Activated T-helper 2 cell treated with anti-CD3 and anti-CD28 coated beads, Interferon-gamma antibody, Interleukin-2, Interleukin-4, amounts not matched to agents 10 μg/mL and 5 μg/mL and 100 μg/mL, durations not matched to agents 14 hours and 24 hours and 36 hours (primary cell): ENCODE measurements around the gene DUSP3. TPM values are rescaled to one million over a fixed set of nuclear protein-coding genes. Genes with fewer than 3 reads are reported as not detected.
"Not testable (repeated sequence)": the region's sequence is repeated elsewhere in the genome, so short reads cannot be mapped to it uniquely, and the experiment has no call there.

Experiments
- DNase-seq: peaks from one replicate; pipeline ENCODE4 v3.0.0; 2021; ENCODE audit warnings: low spot score
- H3K27ac Mint-ChIP-seq: one replicate; pipeline ENCODE4 v1.8.0; 2021; ENCODE audit warnings: mixed read lengths
- H3K27me3 Mint-ChIP-seq: one replicate; pipeline ENCODE4 v1.8.0; 2021; ENCODE audit warnings: low read depth, mixed read lengths
- H3K36me3 Mint-ChIP-seq: one replicate; pipeline ENCODE4 v1.8.0; 2021; ENCODE audit warnings: low read depth, mixed read lengths
- H3K4me1 Mint-ChIP-seq: one replicate; pipeline ENCODE4 v1.8.0; 2021; ENCODE audit warnings: low read depth, mixed read lengths
- H3K4me3 Mint-ChIP-seq: one replicate; pipeline ENCODE4 v1.8.0; 2021; ENCODE audit warnings: low read depth, mild to moderate bottlenecking, moderate library complexity, mixed read lengths
- H3K9me3 Mint-ChIP-seq: one replicate; pipeline ENCODE4 v1.8.0; 2021; ENCODE audit warnings: mixed read lengths
- intact Hi-C: fragments of 100-400 bp; cut with micrococcal nuclease; formaldehyde crosslinking; loops from one replicate; pipeline ENCODE4 v1.15.1; 2023
- total RNA-seq: library from RNA; stranded (reverse); gene quantifications from 2 replicates; pipeline ENCODE4 v1.2.3, GENCODE V29; 2022

The DUSP3 gene
- total RNA-seq, 1 donor from 2014 or later = 14.8 TPM

DNA sequence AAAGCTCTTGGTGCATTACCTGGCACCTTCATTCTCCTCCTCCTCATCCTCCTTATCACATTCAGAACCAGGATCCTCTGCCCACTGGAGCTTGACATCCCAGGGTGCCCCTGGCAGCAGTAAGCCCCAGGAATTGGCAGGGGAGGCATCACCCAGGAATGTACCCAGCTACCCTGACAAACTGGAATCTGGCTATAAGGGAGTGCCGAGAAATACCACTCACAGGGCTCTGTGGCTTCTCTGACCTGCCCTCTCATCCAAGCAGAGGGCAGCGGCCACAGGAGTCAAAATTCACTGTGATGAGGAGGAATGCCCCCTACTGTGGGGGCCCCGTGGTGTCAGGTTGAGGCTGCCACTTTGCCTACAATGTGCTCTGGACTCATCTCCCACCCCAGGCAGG is 34.6 kb upstream of the DUSP3 start:
- no peaks in the 10 kb centered on the region for H3K4me1 Mint-ChIP-seq
- H3K4me3 Mint-ChIP-seq = no peak overlapping the region
- no peaks in the 10 kb centered on the region for H3K36me3 Mint-ChIP-seq
- intact Hi-C loops = no loop called here
- H3K27ac Mint-ChIP-seq = no peak overlapping the region
- peaks cover 10% of the 10 kb centered on the region for H3K27me3 Mint-ChIP-seq
- DNase-seq = no peak
- H3K9me3 Mint-ChIP-seq = no peaks in the 10 kb centered on the region

DNA sequence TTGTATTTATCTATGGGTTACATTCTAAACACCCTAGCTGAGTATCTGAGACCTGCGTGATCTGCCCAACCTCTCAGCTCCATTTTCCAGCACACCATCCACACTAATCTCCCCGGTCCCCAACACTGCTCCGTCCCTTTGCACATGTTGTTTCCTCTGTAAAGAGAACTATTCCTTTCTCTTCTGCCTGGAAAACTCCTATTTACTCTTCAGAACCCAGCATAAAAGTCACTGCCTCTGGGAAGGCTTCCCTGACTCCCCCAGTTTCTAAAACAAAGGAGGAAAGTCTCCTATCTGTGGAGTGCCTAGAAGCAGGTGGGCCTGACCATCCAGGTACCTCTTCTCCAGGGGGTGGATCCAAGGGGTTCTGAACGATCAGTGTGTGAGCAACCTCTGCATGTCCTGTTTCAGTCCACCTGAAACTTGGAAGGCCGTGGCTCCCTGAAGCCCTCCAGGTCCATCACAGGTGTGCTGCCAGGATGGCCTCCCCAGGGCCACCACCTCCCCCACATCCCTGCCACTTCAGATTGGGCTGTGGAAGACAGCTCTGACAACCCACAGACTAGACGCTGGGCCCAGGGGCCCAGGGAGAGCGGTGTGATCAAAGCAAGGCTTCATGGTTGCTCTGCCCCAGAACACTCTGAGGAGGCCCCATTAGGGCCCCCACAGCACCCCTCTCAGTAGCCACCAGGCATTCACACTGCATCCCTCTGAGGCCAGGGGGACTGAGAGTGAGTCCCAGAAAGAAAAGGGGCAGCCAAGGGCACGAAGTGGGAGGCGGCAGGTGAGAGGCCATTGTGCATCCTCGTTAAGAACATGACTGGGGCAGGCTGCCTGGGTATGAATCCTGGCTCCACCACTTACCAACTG is 33.9 kb upstream of the DUSP3 start:
- H3K27me3 Mint-ChIP-seq = peaks cover 10% of the 10 kb centered on the region
- no peaks in the 10 kb centered on the region for H3K4me1 Mint-ChIP-seq
- H3K27ac Mint-ChIP-seq = no peak overlapping the region
- no peaks in the 10 kb centered on the region for H3K9me3 Mint-ChIP-seq
- H3K36me3 Mint-ChIP-seq = no peaks in the 10 kb centered on the region
- intact Hi-C loops = no loop called here
- DNase-seq = no peak
- H3K4me3 Mint-ChIP-seq = no peak overlapping the region

- intact Hi-C loops = no loop called here
- Mint-ChIP-seq H3K4me3 (no peak overlapping the region), H3K4me1 (no peaks in the 10 kb centered on the region), H3K27me3 (peaks cover 10% of the 10 kb centered on the region), H3K27ac (no peak overlapping the region), H3K36me3 (no peaks in the 10 kb centered on the region), H3K9me3 (no peaks in the 10 kb centered on the region)
- no peak for DNase-seq
These were observed 32.0 kb upstream of the DUSP3 start for GRCh38 chr17:43810823-43811222.

DNA sequence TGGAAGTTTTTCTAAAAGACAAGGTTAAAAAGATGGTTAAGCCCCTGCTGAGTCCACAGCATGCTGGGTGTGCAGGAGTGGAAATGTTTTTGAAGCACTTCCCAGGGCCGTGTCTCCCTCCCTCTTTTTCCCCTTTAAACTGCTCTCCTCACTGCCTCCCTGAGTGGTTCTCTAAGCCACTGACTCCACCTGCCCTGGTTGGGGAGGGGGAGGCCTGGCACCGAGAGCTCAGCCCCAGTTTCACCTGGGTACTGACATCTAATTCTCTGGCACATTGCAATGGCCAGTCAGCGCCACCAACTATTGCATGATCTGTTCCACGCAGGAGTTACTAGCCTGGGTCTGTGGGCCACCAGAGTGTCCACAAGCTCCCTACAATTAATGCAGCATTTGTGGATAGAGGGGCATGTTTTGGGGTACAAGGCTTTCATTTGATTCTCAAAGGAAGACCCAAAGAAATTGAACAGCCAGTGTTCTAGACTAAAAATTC is 31.5 kb upstream of the DUSP3 start:
- DNase-seq = no peak
- no peak overlapping the region for H3K4me3 Mint-ChIP-seq
- no peaks in the 10 kb centered on the region for H3K36me3 Mint-ChIP-seq
- H3K4me1 Mint-ChIP-seq = no peaks in the 10 kb centered on the region
- no peaks in the 10 kb centered on the region for H3K9me3 Mint-ChIP-seq
- intact Hi-C loops = no loop called here
- H3K27me3 Mint-ChIP-seq = peaks cover 10% of the 10 kb centered on the region
- H3K27ac Mint-ChIP-seq = no peak overlapping the region

GRCh38 chr17:43809121-43809520 is 30.3 kb upstream of the DUSP3 start:
- Mint-ChIP-seq H3K4me3 (no peak overlapping the region), H3K27me3 (peaks cover 14% of the 10 kb centered on the region), H3K27ac (no peak overlapping the region), H3K9me3 (no peaks in the 10 kb centered on the region), H3K4me1 (no peaks in the 10 kb centered on the region), H3K36me3 (no peaks in the 10 kb centered on the region)
- intact Hi-C loops = no loop called here
- DNase-seq = no peak

- Mint-ChIP-seq H3K9me3 (no peaks in the 10 kb centered on the region), H3K36me3 (no peaks in the 10 kb centered on the region), H3K27me3 (peaks cover 25% of the 10 kb centered on the region), H3K4me1 (no peaks in the 10 kb centered on the region), H3K4me3 (no peak overlapping the region), H3K27ac (no peak overlapping the region)
- DNase-seq = no peak
- intact Hi-C loops = no loop called here
These were observed 29.3 kb upstream of the DUSP3 start for GRCh38 chr17:43808076-43808475.

GRCh38 chr17:43805117-43805516 is 26.3 kb upstream of the DUSP3 start:
- DNase-seq = no peak
- intact Hi-C loops = no loop called here
- no peaks in the 10 kb centered on the region for H3K9me3 Mint-ChIP-seq
- H3K4me1 Mint-ChIP-seq = no peaks in the 10 kb centered on the region
- H3K36me3 Mint-ChIP-seq = no peaks in the 10 kb centered on the region
- H3K27me3 Mint-ChIP-seq = peaks cover 26% of the 10 kb centered on the region
- H3K4me3 Mint-ChIP-seq = no peak overlapping the region
- H3K27ac Mint-ChIP-seq = no peak overlapping the region

DNA sequence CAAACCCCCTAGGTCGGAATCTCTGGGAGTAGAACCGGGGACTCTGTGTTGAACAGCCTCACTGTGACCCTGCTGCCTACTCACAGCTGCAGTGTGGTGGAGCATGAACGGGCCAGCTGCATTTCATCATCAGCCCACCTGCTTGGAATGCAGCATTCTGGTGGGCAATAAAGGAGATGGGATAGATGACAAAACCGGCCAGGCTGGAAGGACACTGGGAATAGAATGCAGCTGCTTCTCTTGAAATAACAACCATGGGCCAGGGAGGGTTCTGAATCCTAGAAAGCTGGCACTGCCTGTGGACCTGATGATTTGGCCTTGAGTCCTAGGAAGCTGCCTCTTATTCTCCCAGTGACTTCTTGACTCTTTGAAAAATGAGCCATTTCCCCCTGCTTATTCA is 25.0 kb upstream of the DUSP3 start:
- intact Hi-C loops = no loop called here
- H3K27ac Mint-ChIP-seq = no peak overlapping the region
- H3K36me3 Mint-ChIP-seq = no peaks in the 10 kb centered on the region
- DNase-seq = no peak
- H3K9me3 Mint-ChIP-seq = no peaks in the 10 kb centered on the region
- no peaks in the 10 kb centered on the region for H3K4me1 Mint-ChIP-seq
- H3K4me3 Mint-ChIP-seq = no peak overlapping the region
- H3K27me3 Mint-ChIP-seq = peaks cover 28% of the 10 kb centered on the region

DNA sequence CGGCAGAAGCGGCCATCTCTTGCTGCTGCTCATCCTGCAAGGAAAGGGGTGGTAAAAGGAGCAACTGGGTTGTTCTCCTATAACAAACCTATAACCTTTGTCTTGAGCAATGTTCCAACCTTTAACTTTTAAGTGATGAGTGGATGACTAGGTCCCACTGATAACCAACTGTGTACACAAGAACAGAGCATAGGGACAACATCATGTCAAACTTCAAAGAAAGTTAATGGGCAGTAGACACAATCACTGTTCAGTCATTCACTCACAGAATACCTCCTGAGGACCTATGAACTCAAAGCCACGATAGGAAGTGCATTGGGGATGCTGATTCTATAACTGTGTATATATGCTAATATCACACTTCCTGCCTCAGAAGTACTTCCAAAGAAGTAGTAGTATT is 23.1 kb upstream of the DUSP3 start:
- Mint-ChIP-seq H3K4me3 (no peak overlapping the region), H3K4me1 (no peaks in the 10 kb centered on the region), H3K27ac (no peak overlapping the region), H3K9me3 (no peaks in the 10 kb centered on the region), H3K36me3 (no peaks in the 10 kb centered on the region), H3K27me3 (peaks cover 32% of the 10 kb centered on the region)
- intact Hi-C loops = no loop called here
- DNase-seq = no peak

DNA sequence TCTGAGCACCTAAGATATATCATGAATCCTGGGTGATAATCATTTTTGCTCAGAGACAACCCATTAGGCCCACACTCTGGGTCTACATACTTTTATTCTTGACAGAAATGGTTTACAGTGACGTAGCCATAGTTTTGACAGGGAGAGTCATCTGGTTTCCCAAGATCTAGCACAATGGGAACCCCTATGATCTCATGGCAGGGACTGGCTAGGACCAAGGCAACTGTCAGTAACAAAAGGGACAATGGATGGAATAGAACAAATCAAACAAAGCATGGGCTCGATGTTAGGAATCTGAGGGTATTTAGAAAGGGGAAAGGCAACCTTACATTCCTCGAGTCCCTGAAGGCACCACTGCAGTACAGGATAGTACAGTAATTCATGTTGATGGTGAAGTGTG is 22.0 kb upstream of the DUSP3 start:
- DNase-seq = no peak
- intact Hi-C loops = no loop called here
- no peaks in the 10 kb centered on the region for H3K36me3 Mint-ChIP-seq
- no peak overlapping the region for H3K4me3 Mint-ChIP-seq
- no peaks in the 10 kb centered on the region for H3K9me3 Mint-ChIP-seq
- no peak overlapping the region for H3K27ac Mint-ChIP-seq
- peaks cover 40% of the 10 kb centered on the region for H3K27me3 Mint-ChIP-seq
- H3K4me1 Mint-ChIP-seq = no peaks in the 10 kb centered on the region

DNA sequence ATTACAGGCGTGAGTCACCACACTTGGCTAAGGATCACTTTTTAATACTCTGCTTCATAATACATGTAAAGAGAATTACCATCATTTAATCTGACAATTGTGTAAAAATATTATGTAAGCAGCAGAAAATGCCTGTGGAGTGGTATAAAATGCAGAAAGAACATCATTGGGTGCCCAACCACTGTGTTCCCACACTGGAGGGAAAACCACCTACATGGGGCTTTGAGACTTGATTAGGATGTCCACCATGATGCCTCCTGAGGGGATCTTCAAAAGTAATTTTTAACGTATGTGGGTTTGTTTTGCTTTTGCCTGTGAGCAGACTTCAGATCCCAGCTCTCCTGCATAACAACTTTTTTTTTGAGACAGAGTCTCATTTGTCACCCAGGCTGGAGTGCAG is 20.3 kb upstream of the DUSP3 start:
- Mint-ChIP-seq H3K4me3 (no peak overlapping the region), H3K4me1 (no peaks in the 10 kb centered on the region), H3K27me3 (peaks cover 39% of the 10 kb centered on the region), H3K27ac (no peak overlapping the region), H3K36me3 (no peaks in the 10 kb centered on the region), H3K9me3 (no peaks in the 10 kb centered on the region)
- intact Hi-C loops = no loop called here
- DNase-seq = no peak

- not testable (repeated sequence) for H3K36me3 Mint-ChIP-seq
- H3K27me3 Mint-ChIP-seq = peaks cover 36% of the 10 kb centered on the region
These were observed 19.2 kb upstream of the DUSP3 start for GRCh38 chr17:43798024-43798423.

GRCh38 chr17:43792668-43793067 is 13.9 kb upstream of the DUSP3 start:
- H3K4me1 Mint-ChIP-seq, H3K27ac Mint-ChIP-seq, H3K9me3 Mint-ChIP-seq, H3K4me3 Mint-ChIP-seq, intact Hi-C loops, H3K36me3 Mint-ChIP-seq, DNase-seq: not testable (repeated sequence)
- H3K27me3 Mint-ChIP-seq = peaks cover 31% of the 10 kb centered on the region

More at GRCh38 chr17:43798024-43798423, 19.2 kb upstream of the DUSP3 start:
- H3K4me1 Mint-ChIP-seq, H3K4me3 Mint-ChIP-seq, DNase-seq, H3K27ac Mint-ChIP-seq, H3K9me3 Mint-ChIP-seq, intact Hi-C loops: not testable (repeated sequence)
